Left hindlimb (tissue), 1 donor: ENCODE data around the gene CRYBG3.
"Not testable (repeated sequence)": the region's sequence is repeated elsewhere in the genome, so short reads cannot be mapped to it uniquely, and the experiment has no call there.

Experiments
- DNase-seq: peaks from one replicate; pipeline ENCODE4 v3.0.0-alpha.2; 2018

Gene CRYBG3

GRCh38 chr3:97821774-97822358, at the start of gene CRYBG3:
TSS of gene CRYBG3 (plus strand) at chr3:97822011. CDS start at chr3:97822207, 196 bp downstream.
- peak; percentile 89 for DNase-seq

DNA sequence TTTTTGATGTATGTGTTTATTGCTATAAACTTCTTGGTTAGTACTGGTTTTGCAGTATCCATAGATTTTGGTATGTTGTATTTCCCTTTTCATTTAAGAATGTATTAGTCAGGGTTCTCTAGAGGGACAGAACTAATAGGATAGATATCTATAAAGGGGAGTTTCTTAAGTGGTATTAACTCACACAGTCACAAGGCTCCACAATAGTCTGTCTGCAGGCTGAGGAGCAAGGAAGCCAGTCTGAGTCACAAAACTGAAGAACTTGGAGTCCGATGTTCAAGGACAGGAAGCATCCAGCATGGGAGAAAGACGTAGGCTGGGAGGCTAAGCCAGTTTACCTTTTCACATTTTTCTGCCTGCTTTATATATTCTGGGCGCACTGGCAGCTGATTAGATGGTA, 48.9 kb upstream of the CRYBG3 start:
- DNase-seq, result no peak

GRCh38 chr3:97778152-97778551, 43.7 kb upstream of the CRYBG3 start:
- DNase-seq, result no peak

DNA sequence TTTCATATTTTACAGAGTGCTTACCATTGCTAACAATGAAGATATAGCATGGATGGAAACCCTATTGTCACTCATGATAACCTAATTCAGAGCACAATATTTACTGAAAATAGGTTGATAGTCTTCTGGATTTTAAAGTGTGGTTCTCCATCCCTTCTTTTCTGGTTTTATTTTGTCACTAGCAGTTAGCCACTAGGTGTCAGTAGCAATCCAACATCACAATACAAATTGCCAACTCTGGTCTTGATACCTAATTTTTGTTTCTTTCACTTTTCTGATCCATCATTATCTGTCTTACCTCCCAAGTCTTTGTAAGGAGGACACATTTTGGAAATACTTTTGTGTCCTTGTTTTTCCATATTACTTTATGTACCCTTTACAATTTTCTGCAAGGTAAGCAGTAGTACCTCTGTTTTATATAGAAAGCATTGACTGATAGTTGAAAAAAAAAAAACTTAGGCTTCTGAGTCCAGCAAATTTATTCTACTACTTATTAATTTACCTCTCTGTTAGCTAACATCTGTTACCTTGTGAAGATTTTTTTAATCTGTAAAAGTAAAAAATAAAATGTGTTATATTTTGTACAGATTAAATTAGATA, 28.3 kb upstream of the CRYBG3 start:
- DNase-seq, result no peak

GRCh38 chr3:97795951-97796350, 25.9 kb upstream of the CRYBG3 start:
- no peak for DNase-seq

- DNase-seq, result no peak
Measured at GRCh38 chr3:97804471-97804870, 17.3 kb upstream of the CRYBG3 start.

GRCh38 chr3:97810779-97811390, 10.9 kb upstream of the CRYBG3 start:
- DNase-seq, result no peak

DNA sequence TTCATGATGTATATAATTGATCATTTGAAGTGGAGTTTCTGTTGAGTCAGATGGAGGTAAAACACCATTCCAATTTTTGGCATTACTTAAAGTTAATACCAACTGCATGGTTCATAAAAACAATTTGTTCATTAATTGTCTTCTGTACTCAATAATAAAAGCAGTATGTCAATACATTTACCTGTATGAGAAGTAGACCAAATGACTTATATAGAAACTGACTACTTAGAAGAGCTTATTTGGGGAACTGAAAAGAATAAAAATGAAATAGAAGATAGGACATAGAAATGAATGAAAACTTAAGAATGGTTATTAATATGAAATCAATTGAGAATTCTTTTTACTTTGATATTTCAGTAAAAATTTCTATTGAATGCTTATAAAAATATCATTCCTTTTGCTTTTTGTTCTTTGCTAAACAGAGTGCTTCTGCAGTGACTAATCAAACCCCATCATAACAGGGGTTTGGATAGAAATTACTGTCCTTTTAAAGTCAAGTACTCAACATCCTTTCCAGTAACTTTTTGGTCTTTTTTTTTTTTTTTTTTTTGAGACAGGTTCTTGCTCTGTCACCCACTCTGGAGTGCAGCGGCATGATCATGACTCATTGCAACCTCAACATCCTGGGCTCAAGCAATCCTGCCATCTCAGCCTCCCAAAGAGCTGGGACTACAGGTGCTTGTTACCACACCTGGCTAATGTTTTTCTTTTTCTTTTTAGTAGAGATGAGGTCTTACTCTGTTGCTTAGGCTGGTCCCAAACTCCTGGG, 6.5 kb upstream of the CRYBG3 start:
- no peak for DNase-seq

GRCh38 chr3:97816811-97817210, 5.0 kb upstream of the CRYBG3 start:
- no peak for DNase-seq

DNA sequence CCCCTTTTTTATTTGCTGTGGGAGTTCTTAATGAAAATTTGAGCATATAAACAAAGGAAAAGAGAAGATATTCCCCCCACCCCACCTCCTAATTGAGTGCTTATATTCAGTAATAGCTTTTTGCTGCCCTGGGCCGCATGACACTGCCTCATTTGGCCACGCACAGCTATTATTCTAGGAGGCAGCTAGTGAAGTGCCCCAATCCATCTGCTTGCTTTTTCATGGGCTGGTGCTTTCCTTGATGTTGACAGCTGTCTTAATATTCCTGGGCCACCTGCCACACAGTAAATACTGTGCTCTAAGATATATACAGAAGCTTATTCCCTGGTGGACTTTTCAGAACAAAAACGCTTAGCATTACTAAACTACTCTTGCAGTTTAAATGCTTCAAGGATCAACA, 3.8 kb upstream of the CRYBG3 start:
- DNase-seq, result no peak

DNA sequence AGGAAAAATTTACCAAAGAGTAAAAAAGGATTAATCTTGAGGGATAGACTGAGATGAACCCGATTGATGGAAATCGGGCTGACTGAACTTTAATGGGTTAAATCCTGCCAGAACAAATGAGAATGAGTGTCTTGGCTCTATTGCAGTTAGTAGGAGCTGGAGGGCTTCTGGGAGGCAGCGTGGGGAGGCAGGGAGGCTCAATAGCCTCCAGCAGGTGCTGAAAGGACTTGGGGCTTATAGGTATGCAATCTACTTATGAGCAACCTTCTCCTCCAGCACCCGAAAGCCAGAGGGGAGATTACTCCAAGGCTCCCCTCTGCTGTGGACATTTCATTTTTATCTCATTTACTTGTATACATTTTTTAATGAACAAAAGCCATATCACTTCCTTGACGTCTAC, 1.0 kb upstream of the CRYBG3 start:
- no peak for DNase-seq

DNA sequence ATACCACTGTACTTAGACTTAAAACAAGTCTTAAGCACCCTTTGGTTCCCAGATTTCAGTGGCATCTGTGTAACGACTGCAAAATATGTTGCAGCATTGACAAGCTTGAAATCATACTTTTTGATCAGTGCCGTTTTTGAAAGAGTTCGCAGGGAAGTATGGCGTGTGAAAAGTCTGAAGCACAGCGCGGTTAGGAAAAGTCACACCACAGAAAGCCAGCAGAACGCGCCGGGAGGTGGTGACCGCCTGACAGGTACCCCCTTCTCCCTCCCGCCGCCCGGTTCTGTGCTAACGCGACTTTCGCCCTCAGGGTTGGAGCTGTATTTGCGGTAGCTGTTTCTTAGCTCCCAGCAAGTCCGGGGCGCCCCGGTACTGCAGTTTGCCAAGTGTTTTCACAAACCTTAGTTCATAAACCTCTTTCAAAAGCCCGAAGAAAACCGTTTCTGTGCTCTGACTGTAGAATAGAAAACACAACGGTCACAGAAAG, 481 bp upstream of the CRYBG3 start:
- no peak for DNase-seq

DNA sequence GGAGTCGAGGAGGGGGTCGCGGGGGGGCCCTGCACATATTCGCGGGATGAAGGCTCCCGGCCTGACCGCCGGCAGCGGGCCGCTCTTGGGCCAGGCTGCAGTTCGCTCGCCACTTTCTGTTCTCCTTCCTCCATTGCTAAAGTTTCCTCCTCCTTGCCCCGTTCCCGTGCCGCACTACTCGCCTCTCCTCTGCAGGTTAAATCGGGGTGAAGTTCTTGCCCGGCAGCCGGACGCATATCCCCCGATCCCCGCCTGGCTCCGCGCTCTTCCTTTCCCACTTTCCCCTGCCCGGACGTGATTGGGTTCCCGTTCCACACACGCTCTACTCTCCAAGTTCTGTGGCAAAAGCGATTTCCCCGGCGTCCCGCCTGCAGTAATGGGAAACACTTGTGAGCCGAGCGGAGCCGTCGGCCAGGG, 556 bp downstream of the CRYBG3 start:
- peak; percentile 77 for DNase-seq

DNA sequence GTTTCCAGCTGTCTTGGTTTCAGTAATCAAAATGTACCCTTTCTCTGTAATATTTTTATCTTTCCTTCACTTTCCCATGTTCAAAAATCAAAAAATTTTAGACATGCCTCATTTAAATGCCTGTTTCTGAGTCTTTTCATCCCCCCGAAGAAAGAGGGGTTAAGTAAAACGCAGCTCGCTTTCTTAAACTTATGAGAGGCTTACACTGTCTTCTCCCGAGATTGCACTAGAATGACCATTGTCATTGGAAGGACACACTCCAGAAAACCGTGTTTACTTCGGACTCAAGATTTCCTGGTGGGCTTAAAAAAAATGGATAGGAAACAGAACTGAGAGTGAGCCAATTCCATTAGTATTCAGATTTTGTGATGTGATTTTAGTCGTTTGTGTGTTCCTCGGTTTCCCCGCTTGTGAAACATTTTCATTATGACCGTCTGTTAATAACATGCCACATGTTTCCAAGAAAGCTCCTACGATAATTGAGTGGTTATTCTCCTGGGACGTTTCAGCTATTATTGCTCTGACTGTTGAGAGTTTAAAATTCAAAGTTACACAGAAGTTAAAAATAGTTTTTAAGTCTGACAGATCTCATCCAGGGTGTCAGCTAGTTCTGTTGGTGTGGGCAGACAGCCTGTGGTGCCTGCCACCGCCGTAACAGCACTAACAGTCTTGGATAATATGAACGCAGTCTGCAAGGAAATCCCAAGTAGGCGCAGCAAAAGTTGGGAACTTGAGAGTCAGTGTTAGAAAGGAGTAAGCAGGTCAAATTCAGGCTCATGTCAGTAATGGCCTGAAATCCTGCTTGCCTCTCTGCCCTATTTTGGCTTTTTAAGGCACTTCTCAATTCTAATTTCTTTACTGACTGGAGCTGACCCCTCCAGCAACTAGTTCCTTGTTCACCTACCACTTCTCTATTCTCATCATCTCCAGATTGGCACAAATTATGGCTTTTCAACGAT, 1.5 kb downstream of the CRYBG3 start:
- DNase-seq, result no peak

GRCh38 chr3:97825101-97825500, 3.3 kb downstream of the CRYBG3 start:
- no peak for DNase-seq

DNA sequence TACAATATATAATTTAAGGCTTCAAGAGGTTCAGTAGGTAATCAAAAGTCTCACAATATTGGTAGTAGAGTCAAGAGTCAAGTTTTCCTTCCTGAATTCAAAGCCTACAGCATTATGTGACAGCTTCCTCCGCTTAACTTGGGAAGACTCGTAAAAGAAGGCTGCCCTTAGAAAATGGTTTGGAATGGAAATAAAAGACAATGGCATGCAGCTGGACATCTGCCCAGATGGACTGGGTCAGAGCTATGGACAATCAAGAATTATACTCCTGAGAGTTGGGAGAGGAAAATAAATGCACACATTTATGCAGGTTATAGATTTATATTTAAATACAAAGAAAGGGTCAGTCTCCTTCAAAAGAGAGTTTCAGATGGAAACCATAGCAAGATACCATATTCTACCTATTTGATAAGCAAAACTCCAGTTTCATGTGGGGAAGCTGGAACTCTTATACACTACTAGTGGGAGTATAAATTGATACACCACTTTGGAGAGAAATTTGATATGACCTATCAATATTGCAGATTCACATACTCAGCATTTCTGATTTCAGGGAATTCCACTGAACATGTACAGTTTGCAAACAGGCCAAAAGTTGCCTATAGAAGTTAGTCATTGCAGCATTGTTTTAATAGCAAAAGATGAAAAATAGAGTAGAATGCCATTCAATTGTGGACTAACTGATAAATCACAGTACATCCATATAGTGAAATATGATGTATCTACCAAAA, 6.1 kb downstream of the CRYBG3 start:
- no peak for DNase-seq

DNA sequence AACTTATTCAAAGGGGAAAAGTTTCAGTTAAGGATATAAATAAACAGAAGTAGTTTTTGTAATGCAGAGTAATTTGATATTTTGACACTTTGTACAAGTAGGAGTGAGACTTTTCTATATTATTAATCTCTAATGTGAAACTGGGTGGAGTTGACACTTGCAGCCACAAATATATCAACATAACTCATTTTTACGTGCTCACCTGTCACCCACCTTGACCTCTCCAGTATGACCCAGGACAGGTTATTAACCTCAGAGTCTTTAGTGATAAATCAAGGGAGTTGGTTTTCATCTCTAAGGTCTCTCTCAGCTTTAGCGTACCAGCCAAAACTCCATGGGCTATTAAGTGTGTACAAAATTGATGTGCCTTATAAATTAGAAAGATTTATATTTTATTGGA, 7.4 kb downstream of the CRYBG3 start:
- DNase-seq, result no peak

DNA sequence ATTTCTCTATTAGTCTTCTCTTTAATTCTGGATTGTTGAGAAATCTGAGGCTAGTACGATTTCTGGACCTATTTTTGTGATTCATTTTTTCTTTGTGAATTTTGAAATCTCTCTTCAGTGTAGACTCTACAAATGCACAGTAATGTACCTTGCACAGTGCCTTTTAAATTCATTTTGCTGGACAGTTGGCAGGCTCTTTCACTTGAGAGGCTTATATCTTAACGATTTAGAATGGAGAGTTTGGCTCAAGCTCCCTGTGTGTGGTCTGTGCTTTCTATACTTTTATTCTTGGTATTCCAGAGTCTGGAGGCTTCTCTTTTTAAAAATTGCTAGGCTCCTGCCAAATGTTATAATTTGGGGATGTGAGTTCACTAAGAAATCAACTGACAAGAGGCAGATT, 8.8 kb downstream of the CRYBG3 start:
- no peak for DNase-seq

GRCh38 chr3:97831140-97831539, 9.3 kb downstream of the CRYBG3 start:
- DNase-seq, result no peak

GRCh38 chr3:97833184-97833583, 11.4 kb downstream of the CRYBG3 start:
- DNase-seq, result not testable (repeated sequence)

DNA sequence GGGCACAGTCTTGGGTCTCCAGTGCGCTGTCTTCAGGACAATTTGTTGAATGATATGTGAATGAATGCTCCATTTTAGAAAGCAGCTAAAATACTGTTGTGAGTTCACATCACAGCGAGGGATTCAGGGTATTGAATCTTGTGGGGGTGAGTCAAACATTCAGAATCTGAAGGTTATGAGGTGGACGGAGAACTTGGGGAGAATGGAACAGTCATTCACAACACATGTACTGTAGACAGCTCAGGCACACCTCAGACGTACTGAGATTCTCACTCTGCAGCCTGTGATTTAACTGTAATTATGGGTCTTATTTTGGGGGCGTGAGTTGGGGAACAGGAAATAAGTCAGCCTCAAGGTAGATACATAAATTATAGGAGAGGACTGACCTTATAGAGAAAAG, 13.9 kb downstream of the CRYBG3 start:
- no peak for DNase-seq

DNA sequence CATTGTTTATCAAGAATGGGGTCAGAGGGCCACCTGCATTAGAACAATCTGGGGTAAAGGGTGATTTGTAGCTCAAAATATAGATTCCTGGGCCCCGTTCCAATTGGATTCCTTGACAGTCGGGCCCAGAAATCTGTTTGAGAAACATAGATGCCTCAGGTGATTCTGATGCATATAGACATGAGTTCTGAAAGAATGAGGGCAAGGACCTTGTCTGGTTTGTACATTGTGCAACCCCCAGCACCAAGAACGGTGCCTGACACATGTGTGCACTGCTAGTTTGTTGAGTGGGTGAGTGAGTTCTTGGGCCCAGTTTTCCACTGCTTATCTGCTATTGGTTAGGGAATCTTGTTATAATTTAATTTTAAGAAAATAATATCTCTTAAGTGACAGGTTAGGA, 16.6 kb downstream of the CRYBG3 start:
- DNase-seq, result no peak
